Neural progenitor cell (in vitro differentiated cells): Measurements from ENCODE around the gene NQO2.

Experiments used
- CTCF ChIP-seq: fragments of 200-600 bp; sonication (generic); IDR thresholded peaks from 2 replicates; pipeline ENCODE4 v1.5.1; 2017; ENCODE audit warnings: antibody characterized with exemption, mild to moderate bottlenecking
- EZH2phosphoT487 ChIP-seq: fragments of 200-600 bp; sonication (generic); IDR thresholded peaks from 2 replicates; pipeline ENCODE4 v1.6.1; 2017; ENCODE audit warnings: antibody characterized with exemption

DNA sequence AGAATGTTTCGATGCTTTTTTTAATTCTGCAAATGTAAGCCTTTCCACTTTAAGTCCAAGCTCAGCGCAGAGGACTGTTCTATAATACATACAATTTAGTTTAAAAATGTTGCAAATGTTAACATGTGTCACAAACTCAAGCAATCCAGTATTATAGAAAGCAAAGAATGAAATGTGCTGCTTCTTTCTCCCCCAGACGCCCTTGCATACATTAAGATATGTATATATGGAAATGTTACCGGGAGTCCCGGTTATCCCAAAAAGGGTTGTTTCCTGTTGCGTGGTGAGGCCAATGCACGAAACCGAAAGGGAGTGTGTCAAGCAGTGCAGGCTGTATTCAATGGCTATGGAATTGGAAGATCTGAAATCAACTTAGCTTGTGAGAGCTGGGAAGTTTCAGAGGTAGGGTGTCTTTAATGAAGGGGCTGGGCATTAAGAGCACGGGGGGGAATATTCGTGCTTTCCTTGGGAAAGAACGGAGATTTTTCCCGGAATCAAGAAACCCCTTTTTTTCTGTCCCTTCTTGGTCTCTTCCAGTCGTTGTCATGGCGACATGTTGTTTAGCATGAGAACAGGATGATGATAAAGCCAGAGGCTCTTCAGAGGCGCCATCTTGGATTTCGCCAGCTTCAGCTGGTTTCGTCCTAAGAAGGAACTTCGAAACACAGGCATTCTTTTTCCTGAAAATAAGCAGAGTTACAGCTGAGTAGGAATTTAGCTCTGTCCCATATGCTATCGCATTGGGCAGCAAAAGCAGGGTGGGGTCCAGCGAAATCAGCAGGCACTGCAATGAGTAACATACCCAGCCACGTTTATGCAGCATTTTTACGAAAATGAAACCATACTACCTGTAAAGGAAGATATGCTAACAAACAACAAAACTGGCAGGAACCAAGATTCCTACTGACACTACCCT is 10.1 kb upstream of the NQO2 start:
- TF ChIP-seq CTCF (no peak), EZH2phosphoT487 (no peak)
